ENCODE measurements around the gene CUL4B.

CUL4B gene

GRCh38 chrX:120536061-120536460, 24.7 kb downstream of the CUL4B start:
- H3K36me3 ChIP-seq = no peaks in the 10 kb centered on the region
- no peak for TF ChIP-seq CTCF (IDR thresholded peaks at IDR 0.05; ENCODE audit: low read depth, low read length)
- no peak for DNase-seq
- H3K27me3 ChIP-seq = no peaks in the 10 kb centered on the region
- H3K4me3 ChIP-seq (ENCODE audit: low read depth, low read length) = no peak overlapping the region
- H3K4me1 ChIP-seq = no peaks in the 10 kb centered on the region
- no peaks in the 10 kb centered on the region for H3K9me3 ChIP-seq

GRCh38 chrX:120534413-120535205, 26.2 kb downstream of the CUL4B start:
- H3K4me1 ChIP-seq = no peaks in the 10 kb centered on the region
- TF ChIP-seq CTCF (IDR thresholded peaks at IDR 0.05; ENCODE audit: low read depth, low read length) = no peak
- no peaks in the 10 kb centered on the region for H3K36me3 ChIP-seq
- H3K9me3 ChIP-seq = no peaks in the 10 kb centered on the region
- H3K27me3 ChIP-seq = no peaks in the 10 kb centered on the region
- DNase-seq = no peak
- no peak overlapping the region for H3K4me3 ChIP-seq (ENCODE audit: low read depth, low read length)

- no peaks in the 10 kb centered on the region for H3K36me3 ChIP-seq
- TF ChIP-seq CTCF (IDR thresholded peaks at IDR 0.05; ENCODE audit: low read depth, low read length) = no peak; the same call in 1 of the 2 replicates
- DNase-seq = no peak
Measured at GRCh38 chrX:120522820-120523219, 37.9 kb downstream of the CUL4B start.

GRCh38 chrX:120517936-120518335, 42.8 kb downstream of the CUL4B start:
- no peak for DNase-seq

More at GRCh38 chrX:120522820-120523219, 37.9 kb downstream of the CUL4B start:
- Histone ChIP-seq H3K4me3 (ENCODE audit: low read depth, low read length) (no peak overlapping the region), H3K9me3 (no peaks in the 10 kb centered on the region), H3K4me1 (no peaks in the 10 kb centered on the region), H3K27me3 (no peaks in the 10 kb centered on the region)

GRCh38 chrX:120514236-120514635, 46.5 kb downstream of the CUL4B start:
- Histone ChIP-seq H3K4me1 (no peaks in the 10 kb centered on the region), H3K4me3 (ENCODE audit: low read depth, low read length) (no peak overlapping the region), H3K27me3 (no peaks in the 10 kb centered on the region), H3K36me3 (no peaks in the 10 kb centered on the region), H3K9me3 (no peaks in the 10 kb centered on the region)
- no peak for DNase-seq
- TF ChIP-seq CTCF (IDR thresholded peaks at IDR 0.05; ENCODE audit: low read depth, low read length) = peak; percentile 52

More at GRCh38 chrX:120517936-120518335, 42.8 kb downstream of the CUL4B start:
- Histone ChIP-seq H3K4me3 (ENCODE audit: low read depth, low read length) (no peak overlapping the region), H3K27me3 (no peaks in the 10 kb centered on the region), H3K9me3 (no peaks in the 10 kb centered on the region), H3K36me3 (no peaks in the 10 kb centered on the region), H3K4me1 (no peaks in the 10 kb centered on the region)
- no peak for TF ChIP-seq CTCF (IDR thresholded peaks at IDR 0.05; ENCODE audit: low read depth, low read length)

- no peak overlapping the region for H3K4me3 ChIP-seq (ENCODE audit: low read depth, low read length)
- no peaks in the 10 kb centered on the region for H3K9me3 ChIP-seq
- H3K27me3 ChIP-seq = no peaks in the 10 kb centered on the region
- DNase-seq = no peak
- no peak for TF ChIP-seq CTCF (IDR thresholded peaks at IDR 0.05; ENCODE audit: low read depth, low read length)
- H3K36me3 ChIP-seq = no peaks in the 10 kb centered on the region
- H3K4me1 ChIP-seq = no peaks in the 10 kb centered on the region
Measured at GRCh38 chrX:120512627-120513026, 48.1 kb downstream of the CUL4B start.
